ENCODE measurements around the gene YDJC. TPM values are rescaled to one million over a fixed set of nuclear protein-coding genes. Genes with fewer than 3 reads are reported as not detected.

YDJC gene
- total and polyA plus RNA-seq, 2 of the 4 experiments (the other 2 are of a cell fraction) = 8.1 to 23.6 TPM

DNA sequence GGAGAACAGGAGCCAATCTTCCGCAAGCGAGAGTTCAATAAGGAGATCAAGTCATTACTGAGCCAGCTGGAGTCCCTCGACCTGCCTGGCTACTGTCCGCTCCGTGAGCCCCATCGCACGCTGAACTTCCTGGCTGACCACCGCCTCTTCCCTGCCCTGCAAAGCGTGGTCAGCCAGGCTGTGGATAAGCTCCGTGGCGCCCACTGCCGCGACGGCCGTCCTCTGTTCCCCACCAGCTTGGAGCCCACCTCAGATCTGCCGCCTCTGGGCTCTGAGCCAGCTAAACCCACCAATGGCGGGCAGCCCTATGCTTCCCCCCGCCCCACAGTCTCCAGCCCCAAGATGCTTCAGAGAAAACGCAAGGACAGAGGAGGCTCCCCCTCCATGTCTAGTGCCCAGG is 5.0 kb upstream of the YDJC start:
- POLR2A ChIA-PET (ENCODE audit: unreplicated experiment) = no interaction called here
- no peak overlapping the region for H2BK120ac ChIP-seq (ENCODE audit: low read depth, low read length)

More for the DNA sequence above, 5.0 kb upstream of the YDJC start:
- no peak overlapping the region for H2BK5ac ChIP-seq (ENCODE audit: low read depth, low read length, poor library complexity, severe bottlenecking)
- no peak overlapping the region for H3K56ac ChIP-seq (ENCODE audit: extremely low read depth, insufficient read depth, low read length)
- H3K4ac ChIP-seq (ENCODE audit: low read depth, low read length) = no peak overlapping the region
- intact Hi-C loops (cut with micrococcal nuclease) = no loop called here
- H4K5ac ChIP-seq (ENCODE audit: low read depth, low read length) = no peak overlapping the region
- H3K27ac ChIP-seq (ENCODE audit: insufficient read depth, low read length) = no peak overlapping the region
- no peaks in the 10 kb centered on the region; the same call in 1 of the 2 replicates for H4K20me1 ChIP-seq (ENCODE audit: insufficient read depth, low read length)
- H3K9me3 ChIP-seq (ENCODE audit: control insufficient read depth, insufficient read depth, low read length) = no peaks in the 10 kb centered on the region
- in situ Hi-C loops (cut with MboI; ENCODE audit: low sequenced_read_pairs) = no loop called here
- TF ChIP-seq MXI1 (IDR thresholded peaks at IDR 0.05; ENCODE audit: borderline replicate concordance, low read depth, low read length) = no peak
- TF ChIP-seq, protein P1, sequence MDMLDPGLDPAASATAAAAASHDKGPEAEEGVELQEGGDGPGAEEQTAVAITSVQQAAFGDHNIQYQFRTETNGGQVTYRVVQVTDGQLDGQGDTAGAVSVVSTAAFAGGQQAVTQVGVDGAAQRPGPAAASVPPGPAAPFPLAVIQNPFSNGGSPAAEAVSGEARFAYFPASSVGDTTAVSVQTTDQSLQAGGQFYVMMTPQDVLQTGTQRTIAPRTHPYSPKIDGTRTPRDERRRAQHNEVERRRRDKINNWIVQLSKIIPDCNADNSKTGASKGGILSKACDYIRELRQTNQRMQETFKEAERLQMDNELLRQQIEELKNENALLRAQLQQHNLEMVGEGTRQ (IDR thresholded peaks at IDR 0.05; ENCODE audit: low read depth, low read length) = no peak
- no peak for TF ChIP-seq RCOR1 (IDR thresholded peaks at IDR 0.05; ENCODE audit: insufficient replicate concordance, low read length)
- TF ChIP-seq FOS (IDR thresholded peaks at IDR 0.05; ENCODE audit: low read depth, low read length) = no peak
- TF ChIP-seq SMC3 (IDR thresholded peaks at IDR 0.05; ENCODE audit: low read depth, low read length) = no peak
- no peak for TF ChIP-seq NFE2L2 (IDR thresholded peaks at IDR 0.05; ENCODE audit: low read depth, low read length)
- TF ChIP-seq, protein P2, sequence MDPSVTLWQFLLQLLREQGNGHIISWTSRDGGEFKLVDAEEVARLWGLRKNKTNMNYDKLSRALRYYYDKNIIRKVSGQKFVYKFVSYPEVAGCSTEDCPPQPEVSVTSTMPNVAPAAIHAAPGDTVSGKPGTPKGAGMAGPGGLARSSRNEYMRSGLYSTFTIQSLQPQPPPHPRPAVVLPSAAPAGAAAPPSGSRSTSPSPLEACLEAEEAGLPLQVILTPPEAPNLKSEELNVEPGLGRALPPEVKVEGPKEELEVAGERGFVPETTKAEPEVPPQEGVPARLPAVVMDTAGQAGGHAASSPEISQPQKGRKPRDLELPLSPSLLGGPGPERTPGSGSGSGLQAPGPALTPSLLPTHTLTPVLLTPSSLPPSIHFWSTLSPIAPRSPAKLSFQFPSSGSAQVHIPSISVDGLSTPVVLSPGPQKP (IDR thresholded peaks at IDR 0.05; ENCODE audit: borderline replicate concordance, low read depth, low read length) = no peak
- no peak for TF ChIP-seq POLR2A (IDR thresholded peaks at IDR 0.05; ENCODE audit: low read depth, low read length)
- TF ChIP-seq RFX5 (IDR thresholded peaks at IDR 0.05; ENCODE audit: low read depth, low read length) = no peak
- no peak for TF ChIP-seq MAFK (IDR thresholded peaks at IDR 0.05; ENCODE audit: low read depth, low read length)
- TF ChIP-seq, protein P3, sequence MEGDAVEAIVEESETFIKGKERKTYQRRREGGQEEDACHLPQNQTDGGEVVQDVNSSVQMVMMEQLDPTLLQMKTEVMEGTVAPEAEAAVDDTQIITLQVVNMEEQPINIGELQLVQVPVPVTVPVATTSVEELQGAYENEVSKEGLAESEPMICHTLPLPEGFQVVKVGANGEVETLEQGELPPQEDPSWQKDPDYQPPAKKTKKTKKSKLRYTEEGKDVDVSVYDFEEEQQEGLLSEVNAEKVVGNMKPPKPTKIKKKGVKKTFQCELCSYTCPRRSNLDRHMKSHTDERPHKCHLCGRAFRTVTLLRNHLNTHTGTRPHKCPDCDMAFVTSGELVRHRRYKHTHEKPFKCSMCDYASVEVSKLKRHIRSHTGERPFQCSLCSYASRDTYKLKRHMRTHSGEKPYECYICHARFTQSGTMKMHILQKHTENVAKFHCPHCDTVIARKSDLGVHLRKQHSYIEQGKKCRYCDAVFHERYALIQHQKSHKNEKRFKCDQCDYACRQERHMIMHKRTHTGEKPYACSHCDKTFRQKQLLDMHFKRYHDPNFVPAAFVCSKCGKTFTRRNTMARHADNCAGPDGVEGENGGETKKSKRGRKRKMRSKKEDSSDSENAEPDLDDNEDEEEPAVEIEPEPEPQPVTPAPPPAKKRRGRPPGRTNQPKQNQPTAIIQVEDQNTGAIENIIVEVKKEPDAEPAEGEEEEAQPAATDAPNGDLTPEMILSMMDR (conservative IDR thresholded peaks at IDR 0.05; ENCODE audit: low read depth, low read length) = no peak
- no peak for TF ChIP-seq RAD21 (IDR thresholded peaks at IDR 0.05; ENCODE audit: low read length)
- no peak for TF ChIP-seq BHLHE40 (IDR thresholded peaks at IDR 0.05; ENCODE audit: low read depth, low read length)
- TF ChIP-seq MAZ (IDR thresholded peaks at IDR 0.05; ENCODE audit: borderline replicate concordance, low read depth, low read length) = no peak
- TF ChIP-seq CHD1 (IDR thresholded peaks at IDR 0.05; ENCODE audit: low read depth, low read length) = no peak
- H3K4me2 ChIP-seq (ENCODE audit: low read depth, low read length) = no peak overlapping the region
- dilution Hi-C loops (cut with HindIII; ENCODE audit: low sequenced_read_pairs, unreplicated experiment) = no loop called here
- H3K18ac ChIP-seq (ENCODE audit: low read depth, low read length) = no peak overlapping the region
- no peak overlapping the region for H2AK9ac ChIP-seq (replicated peaks; ENCODE audit: low read depth, low read length, poor library complexity)
- H4K91ac ChIP-seq (ENCODE audit: insufficient read depth, low read depth, low read length) = no peak overlapping the region
- no peaks in the 10 kb centered on the region for H3K36me3 ChIP-seq (ENCODE audit: control insufficient read depth, insufficient read depth, low read length)
- no peak overlapping the region for H2AFZ ChIP-seq (replicated peaks; ENCODE audit: low read length, poor library complexity)
- no peak overlapping the region for H3K14ac ChIP-seq (replicated peaks; ENCODE audit: low read depth, low read length)
- no peak overlapping the region for H3K9ac ChIP-seq (ENCODE audit: low read depth, low read length)
- H3K23ac ChIP-seq (ENCODE audit: low read depth, low read length) = no peak overlapping the region
- no TSS peak for BruUV-seq (replicated peaks)
- no peak for ATAC-seq (ENCODE audit: low read depth)
- H2AK5ac ChIP-seq (ENCODE audit: low read depth, low read length) = no peak overlapping the region
- no peak overlapping the region for H3K4me3 ChIP-seq (ENCODE audit: insufficient read depth, low read depth, low read length)
- no peak overlapping the region for H2BK15ac ChIP-seq (ENCODE audit: low read depth, low read length)
- no peak overlapping the region for H2BK20ac ChIP-seq (ENCODE audit: low read depth, low read length)
- H3K4me1 ChIP-seq (ENCODE audit: control insufficient read depth, insufficient read depth, low read length) = no peaks in the 10 kb centered on the region
- H3K79me1 ChIP-seq (ENCODE audit: low read depth in 1 of 2, low read length in 2 of 2) = peaks cover 0 to under 1% of the 10 kb centered on the region in 2 experiments; a peak in 1 of 4 replicates
- H3K27me3 ChIP-seq (ENCODE audit: control insufficient read depth, insufficient read depth, low read length) = no peaks in the 10 kb centered on the region
- CTCF ChIA-PET = no interaction called here
- no peak for DNase-seq
- H4K8ac ChIP-seq (ENCODE audit: low read depth in 2 of 2, low read length in 2 of 2) = no peak overlapping the region
- no peaks in the 10 kb centered on the region for H3K9me1 ChIP-seq (ENCODE audit: insufficient read depth, low read length)
- 56% methylated on average over 17 of the region's 19 CpGs; no CpG with 5 or more reads in 1 of the 2 experiments for WGBS, 2 experiments (ENCODE audit: extremely low coverage in 2 of 2, insufficient read length in 1 of 2)

All from IMR-90 (cell line).